ENCODE results near the gene HMSD.
A peak's percentile ranks its signal among the peaks of the same experiment; 100 is the strongest.

Gene HMSD

GRCh38 chr18:63960891-63961290 is 11.8 kb downstream of the HMSD start:
- peaks cover 29% of the 10 kb centered on the region for H3K27me3 ChIP-seq (ENCODE audit: insufficient read depth, low read length)
- H3K4me3 ChIP-seq (ENCODE audit: low read length) = no peak overlapping the region
- WGBS = no CpG with 5 or more reads among the region's 1 CpG
- H3K9me3 ChIP-seq (ENCODE audit: insufficient read depth, low read depth, low read length) = no peaks in the 10 kb centered on the region
- no peak overlapping the region for H3K27ac ChIP-seq (ENCODE audit: low read depth, low read length)
- no peaks in the 10 kb centered on the region for H3K4me1 ChIP-seq (ENCODE audit: insufficient read depth, low read length)
- H3K36me3 ChIP-seq (ENCODE audit: insufficient read depth, low read length) = no peaks in the 10 kb centered on the region
- no peak overlapping the region for H3K9ac ChIP-seq (ENCODE audit: low read depth, low read length)

- H3K36me3 ChIP-seq (ENCODE audit: insufficient read depth, low read length) = no peaks in the 10 kb centered on the region
- no peaks in the 10 kb centered on the region for H3K4me1 ChIP-seq (ENCODE audit: insufficient read depth, low read length)
- no peak overlapping the region for H3K4me3 ChIP-seq (ENCODE audit: low read length)
- H3K27ac ChIP-seq (ENCODE audit: low read depth, low read length) = no peak overlapping the region
- H3K9ac ChIP-seq (ENCODE audit: low read depth, low read length) = no peak overlapping the region
- peaks cover 35% of the 10 kb centered on the region for H3K27me3 ChIP-seq (ENCODE audit: insufficient read depth, low read length)
- H3K9me3 ChIP-seq (ENCODE audit: insufficient read depth, low read depth, low read length) = no peaks in the 10 kb centered on the region
- WGBS = 66% methylated on average over 4 of the region's 5 CpGs
Observed at GRCh38 chr18:63961435-63961980, 12.4 kb downstream of the HMSD start.

- Histone ChIP-seq H3K36me3 (ENCODE audit: insufficient read depth, low read length) (no peaks in the 10 kb centered on the region), H3K9ac (ENCODE audit: low read depth, low read length) (no peak overlapping the region), H3K9me3 (ENCODE audit: insufficient read depth, low read depth, low read length) (no peaks in the 10 kb centered on the region), H3K4me1 (ENCODE audit: insufficient read depth, low read length) (no peaks in the 10 kb centered on the region), H3K27me3 (ENCODE audit: insufficient read depth, low read length) (peaks cover 40% of the 10 kb centered on the region), H3K4me3 (ENCODE audit: low read length) (no peak overlapping the region), H3K27ac (ENCODE audit: low read depth, low read length) (no peak overlapping the region)
- WGBS = 86% methylated on average over 1 of the region's 1 CpG
Observed at GRCh38 chr18:63962137-63962536, 13.0 kb downstream of the HMSD start.

GRCh38 chr18:63963615-63964256 is 14.6 kb downstream of the HMSD start:
- WGBS = 98% methylated on average over 1 of the region's 1 CpG
- Histone ChIP-seq H3K9me3 (ENCODE audit: insufficient read depth, low read depth, low read length) (no peaks in the 10 kb centered on the region), H3K9ac (ENCODE audit: low read depth, low read length) (no peak overlapping the region), H3K27me3 (ENCODE audit: insufficient read depth, low read length) (peaks cover 49% of the 10 kb centered on the region), H3K27ac (ENCODE audit: low read depth, low read length) (no peak overlapping the region), H3K4me1 (ENCODE audit: insufficient read depth, low read length) (no peaks in the 10 kb centered on the region), H3K36me3 (ENCODE audit: insufficient read depth, low read length) (no peaks in the 10 kb centered on the region), H3K4me3 (ENCODE audit: low read length) (no peak overlapping the region)

DNA sequence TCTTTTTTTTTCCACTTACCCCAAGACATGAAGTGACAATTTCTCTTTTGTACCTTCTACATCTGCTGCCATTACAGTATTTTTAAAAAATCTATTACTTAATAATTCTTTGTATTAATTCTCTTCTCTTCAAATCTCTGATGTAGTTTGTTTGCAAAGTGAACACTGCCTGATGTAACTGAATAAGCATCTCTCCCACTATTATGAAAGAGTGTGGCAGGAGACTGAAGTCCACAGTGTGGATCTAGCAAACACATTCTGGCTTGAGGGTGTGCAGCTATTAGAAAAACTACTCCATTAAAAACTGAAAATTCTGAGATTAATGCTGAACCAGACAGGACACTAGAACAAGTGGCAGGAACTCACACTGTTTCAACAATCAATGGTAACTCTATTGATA is 15.8 kb downstream of the HMSD start:
- Histone ChIP-seq H3K9me3 (ENCODE audit: insufficient read depth, low read depth, low read length) (no peaks in the 10 kb centered on the region), H3K4me3 (ENCODE audit: low read length) (no peak overlapping the region), H3K4me1 (ENCODE audit: insufficient read depth, low read length) (peaks cover 9% of the 10 kb centered on the region; the same call in 1 of the 2 replicates), H3K36me3 (ENCODE audit: insufficient read depth, low read length) (no peaks in the 10 kb centered on the region), H3K27ac (ENCODE audit: low read depth, low read length) (no peak overlapping the region), H3K27me3 (ENCODE audit: insufficient read depth, low read length) (peaks cover 49% of the 10 kb centered on the region), H3K9ac (ENCODE audit: low read depth, low read length) (no peak overlapping the region)

- 93% methylated on average over 5 of the region's 5 CpGs for WGBS
Observed at GRCh38 chr18:63965716-63966330, 16.7 kb downstream of the HMSD start.

GRCh38 chr18:63969942-63970808 is 21.1 kb downstream of the HMSD start, which contains the start of gene SERPINB8:
Gene SERPINB8 (plus strand): TSS chr18:63970081. CDS start chr18:63978309, 8,228 bp downstream.
- Histone ChIP-seq H3K9ac (ENCODE audit: low read depth, low read length) (peak within 1 kb of the TSS; percentile 85), H3K27ac (ENCODE audit: low read depth, low read length) (peak within 1 kb of the TSS; percentile 90), H3K36me3 (ENCODE audit: insufficient read depth, low read length) (no peaks in the 10 kb centered on the region), H3K9me3 (ENCODE audit: insufficient read depth, low read depth, low read length) (no peaks in the 10 kb centered on the region), H3K4me3 (ENCODE audit: low read length) (peak within 1 kb of the TSS; percentile 74), H3K27me3 (ENCODE audit: insufficient read depth, low read length) (peaks cover 61% of the 10 kb centered on the region), H3K4me1 (ENCODE audit: insufficient read depth, low read length) (peaks cover 14% of the 10 kb centered on the region; the same call in 1 of the 2 replicates)
- WGBS = under 1% methylated on average over 62 of the region's 62 CpGs

More at GRCh38 chr18:63965716-63966330, 16.7 kb downstream of the HMSD start:
- Histone ChIP-seq H3K4me1 (ENCODE audit: insufficient read depth, low read length) (peaks cover 9% of the 10 kb centered on the region; the same call in 1 of the 2 replicates), H3K4me3 (ENCODE audit: low read length) (no peak overlapping the region), H3K9me3 (ENCODE audit: insufficient read depth, low read depth, low read length) (no peaks in the 10 kb centered on the region), H3K9ac (ENCODE audit: low read depth, low read length) (no peak overlapping the region), H3K27me3 (ENCODE audit: insufficient read depth, low read length) (peaks cover 43% of the 10 kb centered on the region), H3K36me3 (ENCODE audit: insufficient read depth, low read length) (no peaks in the 10 kb centered on the region), H3K27ac (ENCODE audit: low read depth, low read length) (no peak overlapping the region)

DNA sequence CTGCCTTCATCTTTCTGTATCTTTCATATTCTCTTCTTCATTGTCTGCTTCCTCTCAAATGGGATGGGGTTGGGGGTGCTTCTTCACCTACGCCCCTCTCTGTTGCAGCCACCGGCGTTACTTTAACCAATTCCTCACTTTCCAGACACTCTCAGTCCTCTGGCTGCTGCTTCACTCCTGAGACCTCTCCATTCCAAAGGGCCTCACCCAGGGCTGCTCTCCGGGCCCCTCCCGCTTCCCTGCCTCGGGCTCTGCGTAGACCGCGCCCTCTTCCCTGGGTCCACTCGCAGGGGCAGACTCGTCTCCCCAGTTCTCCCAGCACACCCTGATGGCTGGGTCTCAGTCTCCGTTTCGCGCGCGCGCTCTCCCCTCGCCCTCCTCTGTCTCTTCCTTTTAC is 21.7 kb downstream of the HMSD start:
- Histone ChIP-seq H3K27ac (ENCODE audit: low read depth, low read length) (peak overlapping the region; percentile 90), H3K27me3 (ENCODE audit: insufficient read depth, low read length) (peaks cover 61% of the 10 kb centered on the region), H3K36me3 (ENCODE audit: insufficient read depth, low read length) (no peaks in the 10 kb centered on the region), H3K4me1 (ENCODE audit: insufficient read depth, low read length) (peaks cover 14% of the 10 kb centered on the region; the same call in 1 of the 2 replicates), H3K9ac (ENCODE audit: low read depth, low read length) (peak overlapping the region; percentile 63), H3K9me3 (ENCODE audit: insufficient read depth, low read depth, low read length) (no peaks in the 10 kb centered on the region), H3K4me3 (ENCODE audit: low read length) (peak overlapping the region; percentile 74)
- 9% methylated on average over 18 of the region's 18 CpGs for WGBS

- Histone ChIP-seq H3K27me3 (ENCODE audit: insufficient read depth, low read length) (peaks cover 62% of the 10 kb centered on the region), H3K9me3 (ENCODE audit: insufficient read depth, low read depth, low read length) (no peaks in the 10 kb centered on the region), H3K9ac (ENCODE audit: low read depth, low read length) (peak overlapping the region; percentile 63), H3K36me3 (ENCODE audit: insufficient read depth, low read length) (no peaks in the 10 kb centered on the region), H3K4me1 (ENCODE audit: insufficient read depth, low read length) (peaks cover 14% of the 10 kb centered on the region; the same call in 1 of the 2 replicates), H3K27ac (ENCODE audit: low read depth, low read length) (peak overlapping the region; percentile 90; the same call in 1 of the 2 replicates), H3K4me3 (ENCODE audit: low read length) (peak overlapping the region; percentile 74)
- 77% methylated on average over 11 of the region's 13 CpGs for WGBS
Observed at GRCh38 chr18:63971320-63972001, 22.4 kb downstream of the HMSD start.

DNA sequence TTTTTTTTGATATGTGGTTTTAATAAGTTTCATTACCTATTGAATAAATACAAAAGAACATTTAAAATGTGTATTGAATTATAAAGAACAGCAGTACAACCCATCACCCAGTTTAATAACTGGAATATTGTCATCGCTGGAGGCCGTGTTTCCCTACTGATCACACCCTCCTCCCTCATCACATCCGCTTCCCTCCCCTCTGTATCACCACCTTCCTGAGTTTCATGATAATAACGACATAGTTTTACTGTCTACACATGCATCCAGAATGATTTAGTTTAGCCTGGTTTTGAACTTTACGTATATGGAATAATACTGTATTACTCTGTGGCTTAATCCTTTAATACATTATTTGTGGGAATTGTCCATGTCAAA is 22.9 kb downstream of the HMSD start:
- H3K27ac ChIP-seq (ENCODE audit: low read depth, low read length) = no peak overlapping the region

More for the DNA sequence above, 22.9 kb downstream of the HMSD start:
- Histone ChIP-seq H3K36me3 (ENCODE audit: insufficient read depth, low read length) (no peaks in the 10 kb centered on the region), H3K27me3 (ENCODE audit: insufficient read depth, low read length) (peaks cover 62% of the 10 kb centered on the region), H3K9me3 (ENCODE audit: insufficient read depth, low read depth, low read length) (no peaks in the 10 kb centered on the region), H3K4me1 (ENCODE audit: insufficient read depth, low read length) (peaks cover 14% of the 10 kb centered on the region; the same call in 1 of the 2 replicates), H3K9ac (ENCODE audit: low read depth, low read length) (no peak overlapping the region), H3K4me3 (ENCODE audit: low read length) (no peak overlapping the region)
- 83% methylated on average over 4 of the region's 5 CpGs for WGBS
